Psoas muscle (tissue), 8 donors: ENCODE data around the gene ORC3. TPM values are rescaled to one million over a fixed set of nuclear protein-coding genes. Genes with fewer than 3 reads are reported as not detected.

Source experiments
- ATAC-seq, 4 donors: fragments of 200-7000 bp; cut with Tn5 transposase; one replicate each; pipeline ENCODE4 v1.9.1; 2020; ENCODE audit warnings: moderate library complexity in 3 of 4, mild to moderate bottlenecking in 2 of 4
- DNase-seq, 2 donors: peaks; one replicate each; pipeline ENCODE4 v3.0.0-alpha.2; 2020
- H3K27ac ChIP-seq: fragments of 200-600 bp; one replicate; pipeline ENCODE4 v1.8.0; 2022
- H3K27me3 ChIP-seq, 3 donors: fragments of 200-600 bp in 1 of 3; one replicate each; pipeline versions ENCODE4 v1.6.1 to v1.8.0; 2013 to 2022; ENCODE audit warnings: low read length in 2 of 3, mild to moderate bottlenecking in 2 of 3, moderate library complexity in 1 of 3; ENCODE audit not compliant: insufficient read depth in 3 of 3
- H3K36me3 ChIP-seq, 2 donors: fragments of 200-600 bp in 1 of 2; one replicate each; pipeline versions ENCODE4 v1.6.1 to v1.8.0; 2013 to 2022; ENCODE audit warnings: low read depth in 1 of 2, mild to moderate bottlenecking in 1 of 2, moderate library complexity in 1 of 2; ENCODE audit not compliant: insufficient read depth in 1 of 2
- H3K4me1 ChIP-seq: fragments of 200-600 bp; one replicate; pipeline ENCODE4 v1.8.0; 2022
- H3K4me3 ChIP-seq: fragments of 200-600 bp; one replicate; pipeline ENCODE4 v1.8.0; 2022; ENCODE audit warnings: mild to moderate bottlenecking
- H3K9me3 ChIP-seq: fragments of 200-600 bp; one replicate; pipeline ENCODE4 v1.8.0; 2022
- CTCF ChIP-seq: fragments of 200-600 bp; IDR thresholded peaks from one replicate; pipeline ENCODE4 v1.8.0; 2022; ENCODE audit warnings: antibody characterized with exemption
- WGBS, 3 donors: extraction: QIAGEN DNeasy Blood & Tissue Kit; methylation state at CpG; one replicate each; pipeline versions ENCODE4 v1.1.6 to v1.1.7; 2013; 5-methylcytosine and 5-hydroxymethylcytosine counted together
- intact Hi-C, 2 donors: fragments of 100-400 bp; cut with DNase I; formaldehyde crosslinking; loops; one replicate each; pipeline versions ENCODE4 v1.11.0 to v1.14.2; 2022
- polyA plus RNA-seq, 3 donors: library from polyadenylated mRNA; stranded (reverse); fragments of 200-250 nt; gene quantifications; one replicate each; pipeline ENCODE4 v1.2.3, GENCODE V29; 2013
- total RNA-seq, 4 donors: library from RNA; stranded (reverse); fragmentation: NEBNext Ultra II Directional in 2 of 4; extraction: Animal tissue kit (Norgen Biotek cat#: 25700) in 2 of 4; gene quantifications; one replicate each; pipeline versions ENCODE4 v1.2.1 to v1.2.4, GENCODE V29; 2021 to 2023
- donor health status: healthy with polysubstance abuse.
- donor health status: DM: no; HTN: no; CAD: no; lungs with moderate emphysema.
- donor health status: Bipolar disorder and iron deficiency.
- donor health status: healthy.
- donor health status: DM: yes; HTN: yes; CAD: no.
- donor health status: DM: no; HTN: no; CAD: no.
- donor health status: DM: no; HTN: no; CAD: no.
- donor health status: DM: yes; HTN: yes; CAD: no.

The ORC3 gene
- total and polyA plus RNA-seq, 7 donors, result 14.5 to 44.0 (median 19.6) TPM

GRCh38 chr6:87628424-87628823 lies 38.5 kb downstream of the ORC3 start:
- intact Hi-C loops, result no loop called here
- Histone ChIP-seq H3K36me3 (peaks cover 3 to 16% of the 10 kb centered on the region in 2 donors), H3K27ac (no peak overlapping the region), H3K4me1 (no peaks in the 10 kb centered on the region), H3K9me3 (no peaks in the 10 kb centered on the region), H3K27me3 (no peaks in the 10 kb centered on the region), H3K4me3 (no peak overlapping the region)
- no peak for TF ChIP-seq CTCF
- DNase-seq (no peak), ATAC-seq (no peak)
- WGBS, 3 donors, result 77 to 80% (median 78%) methylated on average over 2 of the region's 2 CpGs

- ATAC-seq (peak in 1 of 4 donors; percentile 53), DNase-seq (no peak)
- TF ChIP-seq CTCF, result no peak
- no peak overlapping the region for H3K4me3 ChIP-seq
- no peaks in the 10 kb centered on the region for H3K27me3 ChIP-seq
- intact Hi-C loops, result no loop called here
- H3K27ac ChIP-seq, result no peak overlapping the region
- H3K36me3 ChIP-seq, result peaks cover 3 to 15% of the 10 kb centered on the region in 2 donors
- no peaks in the 10 kb centered on the region for H3K9me3 ChIP-seq
- H3K4me1 ChIP-seq, result no peaks in the 10 kb centered on the region
Measured at GRCh38 chr6:87628881-87629280, 38.9 kb downstream of the ORC3 start.

GRCh38 chr6:87630746-87631145 lies 40.8 kb downstream of the ORC3 start:
- Histone ChIP-seq H3K4me1 (no peaks in the 10 kb centered on the region), H3K36me3 (peaks cover 3 to 30% of the 10 kb centered on the region in 2 donors), H3K27ac (no peak overlapping the region), H3K9me3 (no peaks in the 10 kb centered on the region), H3K27me3 (no peaks in the 10 kb centered on the region), H3K4me3 (no peak overlapping the region)
- ATAC-seq (no peak), DNase-seq (no peak)
- intact Hi-C loops, result no loop called here
- WGBS, 3 donors, result 92 to 100% (median 100%) methylated on average over 1 of the region's 1 CpG
- TF ChIP-seq CTCF, result no peak

- H3K9me3 ChIP-seq, result no peaks in the 10 kb centered on the region
- H3K4me1 ChIP-seq, result no peaks in the 10 kb centered on the region
- ATAC-seq (no peak), DNase-seq (no peak)
- H3K27ac ChIP-seq, result no peak overlapping the region
- H3K27me3 ChIP-seq, result no peaks in the 10 kb centered on the region
- intact Hi-C loops, result no loop called here
- 96 to 98% (median 97%) methylated on average over 3 of the region's 3 CpGs for WGBS, 3 donors
- peaks cover 3 to 58% of the 10 kb centered on the region in 2 donors for H3K36me3 ChIP-seq
- TF ChIP-seq CTCF, result no peak
- no peak overlapping the region for H3K4me3 ChIP-seq
Measured at GRCh38 chr6:87633851-87634250, 43.9 kb downstream of the ORC3 start.

- Histone ChIP-seq H3K27me3 (no peaks in the 10 kb centered on the region), H3K27ac (no peak overlapping the region), H3K9me3 (no peaks in the 10 kb centered on the region), H3K4me1 (no peaks in the 10 kb centered on the region), H3K36me3 (peaks cover 3 to 74% of the 10 kb centered on the region in 2 donors), H3K4me3 (no peak overlapping the region)
- ATAC-seq (no peak), DNase-seq (no peak)
- WGBS, 3 donors, result 67 to 80% (median 76%) methylated on average over 1 of the region's 1 CpG
- intact Hi-C loops, result no loop called here
- TF ChIP-seq CTCF, result no peak
Measured at GRCh38 chr6:87636315-87636714, 46.4 kb downstream of the ORC3 start.
